HG03025 (cell line): Measurements from ENCODE around the gene DDX25.
"Not testable (repeated sequence)": the region's sequence is repeated elsewhere in the genome, so short reads cannot be mapped to it uniquely, and the experiment has no call there.

ENCODE experiments used
- ATAC-seq: cut with Tn5 transposase; IDR thresholded peaks from one replicate; pipeline ENCODE4 v1.9.1; 2021; ENCODE audit warnings: mild to moderate bottlenecking, moderate library complexity; ENCODE audit not compliant: unreplicated experiment, low FRiP score

Gene DDX25

DNA sequence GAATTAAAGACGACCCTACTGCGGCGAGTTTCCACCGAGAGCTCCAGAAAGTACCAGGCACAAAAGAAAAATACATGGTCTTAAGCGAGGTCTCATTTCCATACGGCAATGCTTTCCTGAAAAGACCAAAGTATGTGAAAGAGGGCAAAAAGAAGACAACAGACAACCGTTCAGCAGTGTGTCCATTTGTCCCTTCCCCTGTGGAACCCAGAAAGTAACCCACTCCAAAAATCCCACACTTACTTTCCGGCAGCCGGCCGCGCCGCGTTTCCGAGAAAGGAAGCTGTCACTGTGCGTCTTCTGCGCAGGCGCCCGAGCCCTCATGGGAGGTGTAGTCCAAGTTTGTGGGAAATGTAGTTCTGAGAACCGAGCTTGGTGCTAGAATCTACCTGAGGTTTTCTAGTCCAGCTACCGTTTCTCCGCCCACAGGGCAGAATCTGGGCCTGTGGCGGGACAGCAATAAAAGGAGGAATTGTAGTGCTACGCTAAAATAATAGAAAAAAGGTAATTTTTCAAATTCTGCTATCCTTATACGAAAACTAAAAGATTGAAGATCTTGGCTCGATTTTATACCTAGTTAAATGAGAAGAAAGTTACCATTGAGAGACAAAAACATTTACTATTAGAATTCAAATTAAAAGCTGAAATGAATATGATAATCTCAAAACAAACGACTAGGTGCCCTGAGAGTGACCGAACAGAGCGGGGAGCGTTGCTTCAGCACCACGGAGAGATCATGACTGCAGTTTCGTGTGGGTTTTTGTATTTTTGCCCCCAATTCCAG, 1.2 kb upstream of the DDX25 start, which contains the start of gene PUS3:
TSS of gene PUS3 (minus strand) at position 280 of the 784 bp plus-strand sequence. CDS start 6,922 bp downstream, outside the sequence.
- peak; percentile 85 for ATAC-seq

DNA sequence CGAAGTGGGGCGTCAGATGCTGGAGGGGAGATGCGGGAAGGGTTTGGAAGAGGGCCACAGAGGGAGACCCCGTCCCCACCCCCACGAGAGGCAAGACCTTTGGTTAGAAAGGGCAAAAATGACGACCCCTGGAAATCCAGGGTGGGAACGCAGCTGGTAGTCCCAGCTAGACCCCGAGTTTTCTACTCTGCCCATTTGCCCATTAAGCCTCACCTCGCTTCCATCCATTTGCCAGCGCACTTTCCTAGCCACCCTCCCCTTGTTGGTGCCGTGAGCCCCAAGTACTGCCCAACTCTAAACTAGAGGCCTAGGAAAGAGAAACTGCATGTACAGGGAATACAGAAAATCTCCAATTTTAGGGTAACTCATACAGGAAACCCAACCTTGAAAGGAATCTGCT, 370 bp downstream of the DDX25 start:
- no peak for ATAC-seq

DNA sequence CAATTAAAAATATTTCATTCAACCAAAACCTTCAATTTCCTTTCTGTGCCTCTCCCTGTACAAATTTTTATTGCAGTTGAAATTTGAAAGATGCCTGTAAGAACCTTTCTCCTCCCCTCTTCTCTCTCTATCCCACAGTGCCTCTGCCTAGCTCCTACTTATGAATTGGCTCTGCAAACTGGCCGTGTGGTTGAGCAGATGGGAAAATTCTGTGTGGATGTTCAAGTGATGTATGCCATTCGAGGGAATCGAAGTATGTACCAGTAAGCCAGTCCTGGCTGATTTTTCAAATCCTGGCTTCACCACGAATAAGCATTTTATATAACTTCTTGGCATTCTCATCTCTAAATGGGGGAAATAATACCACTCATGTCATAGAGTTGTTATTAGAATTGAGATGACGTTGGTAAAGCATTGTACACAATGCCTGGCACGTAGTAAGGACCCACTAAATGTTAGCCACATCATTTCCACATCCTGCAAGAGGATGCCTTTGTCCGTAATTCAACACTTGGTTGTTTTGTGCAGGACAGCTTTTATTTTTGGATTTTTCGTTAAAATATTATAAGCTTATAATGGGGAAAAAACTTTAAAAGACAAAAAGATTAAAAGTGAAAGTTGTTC, 6.0 kb downstream of the DDX25 start:
- no peak for ATAC-seq

DNA sequence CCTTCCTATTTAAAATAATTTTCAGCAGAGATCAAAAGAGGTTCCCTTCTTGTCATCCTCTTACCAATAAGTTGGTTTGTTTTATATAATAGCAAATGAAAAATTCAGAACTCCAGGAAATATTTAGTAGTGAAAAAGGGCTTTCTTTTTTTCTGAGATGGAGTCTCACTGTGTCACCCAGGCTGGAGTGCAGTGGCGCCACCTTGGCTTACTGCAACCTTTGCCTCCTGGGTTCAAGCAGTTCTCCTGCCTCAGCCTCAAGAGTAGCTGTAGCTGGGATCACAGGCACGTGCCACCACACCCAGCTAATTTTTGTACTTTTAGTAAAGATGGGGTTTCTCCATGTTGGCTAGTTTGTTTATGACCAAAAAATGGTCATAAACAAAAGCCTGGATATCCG, 10.3 kb downstream of the DDX25 start:
- not testable (repeated sequence) for ATAC-seq

DNA sequence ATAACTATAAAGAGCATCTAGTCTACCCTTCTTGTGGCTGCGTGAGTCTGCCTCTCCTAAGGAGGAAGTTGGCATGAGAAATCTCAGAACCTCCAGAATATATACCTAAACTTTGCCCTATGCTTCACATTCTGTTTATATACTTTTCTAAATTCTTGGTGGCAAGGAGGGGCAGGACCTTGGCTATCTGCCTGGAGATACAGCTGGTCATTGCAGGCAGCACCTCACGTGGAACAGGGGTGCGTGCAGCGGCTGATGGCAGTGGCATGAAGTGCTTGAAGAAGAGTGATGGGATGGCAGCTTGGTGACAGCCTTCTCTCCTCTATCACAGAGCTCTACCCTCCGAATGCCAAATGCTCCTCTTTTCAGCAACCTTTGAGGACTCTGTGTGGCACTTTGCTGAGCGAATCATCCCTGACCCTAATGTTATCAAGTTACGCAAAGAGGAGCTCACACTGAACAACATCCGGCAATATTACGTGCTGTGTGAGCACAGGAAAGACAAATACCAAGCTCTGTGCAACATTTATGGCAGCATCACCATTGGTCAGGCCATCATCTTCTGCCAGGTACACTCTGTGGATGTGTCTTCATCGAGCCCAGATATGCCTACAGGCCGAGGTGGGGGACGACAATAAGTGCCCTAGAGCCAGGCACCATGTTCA, 12.5 kb downstream of the DDX25 start:
- no peak for ATAC-seq

DNA sequence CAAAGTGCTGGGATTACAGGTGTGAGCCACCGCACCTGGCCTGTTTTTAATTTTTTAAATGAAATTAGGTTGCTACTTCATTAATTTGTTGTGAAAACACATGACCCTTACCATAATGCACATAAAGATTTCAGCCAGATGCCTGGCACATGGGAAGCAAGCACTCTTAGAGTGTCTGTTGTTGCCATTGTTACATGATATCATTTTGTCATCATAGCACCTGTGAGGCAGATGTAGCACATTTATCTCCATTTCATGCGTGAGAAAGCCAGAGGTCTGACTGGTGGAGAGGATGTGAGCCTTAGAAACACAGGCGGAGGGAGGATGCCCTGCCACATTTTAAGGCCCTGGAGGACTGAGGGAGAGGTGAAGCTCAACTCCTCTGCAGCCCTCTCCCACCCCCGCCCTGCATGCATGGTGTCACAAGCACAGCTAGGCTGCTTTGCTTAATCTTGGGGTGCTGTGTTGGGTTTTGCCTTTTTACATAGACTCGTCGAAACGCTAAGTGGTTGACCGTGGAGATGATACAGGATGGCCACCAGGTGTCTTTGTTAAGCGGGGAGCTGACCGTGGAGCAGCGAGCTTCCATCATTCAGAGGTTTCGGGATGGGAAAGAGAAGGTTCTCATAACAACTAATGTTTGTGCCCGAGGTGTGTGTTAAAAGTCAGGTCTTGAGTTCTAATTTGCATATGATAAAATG, 14.0 kb downstream of the DDX25 start:
- ATAC-seq, result no peak

DNA sequence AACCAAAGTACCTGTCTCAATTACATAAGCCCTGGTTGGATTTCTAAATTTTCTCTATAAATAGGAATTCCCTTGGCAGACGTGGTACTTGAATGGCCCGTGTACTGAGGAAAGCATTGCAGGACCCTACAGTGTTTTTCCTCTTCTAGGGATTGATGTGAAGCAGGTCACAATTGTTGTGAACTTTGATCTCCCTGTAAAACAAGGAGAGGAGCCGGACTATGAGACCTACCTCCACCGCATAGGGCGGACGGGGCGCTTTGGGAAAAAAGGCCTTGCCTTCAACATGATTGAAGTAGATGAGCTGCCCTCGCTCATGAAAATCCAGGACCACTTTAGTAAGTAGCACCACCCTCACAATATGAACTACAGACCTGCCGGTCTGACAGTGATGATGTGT, 16.7 kb downstream of the DDX25 start:
- ATAC-seq, result no peak

DNA sequence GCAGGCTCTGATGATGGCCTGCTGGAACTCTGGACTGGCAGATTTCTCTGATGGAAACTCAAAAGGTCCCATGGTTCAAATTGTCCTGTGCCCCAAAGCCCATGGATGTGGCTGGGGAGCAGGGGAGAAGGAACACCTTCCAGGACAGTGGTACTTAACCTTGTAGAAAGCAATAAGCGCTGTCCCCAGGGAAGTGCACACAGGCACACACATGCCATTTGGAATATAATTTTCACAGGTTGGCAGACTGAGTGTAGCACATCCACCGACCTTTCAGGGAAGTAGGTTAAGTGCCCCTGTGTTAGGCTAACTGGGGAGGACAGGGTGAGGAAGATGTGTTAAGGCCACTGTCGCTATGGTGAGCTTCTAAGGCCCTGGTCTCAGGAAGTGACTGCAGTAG, 17.8 kb downstream of the DDX25 start:
- ATAC-seq, result no peak

DNA sequence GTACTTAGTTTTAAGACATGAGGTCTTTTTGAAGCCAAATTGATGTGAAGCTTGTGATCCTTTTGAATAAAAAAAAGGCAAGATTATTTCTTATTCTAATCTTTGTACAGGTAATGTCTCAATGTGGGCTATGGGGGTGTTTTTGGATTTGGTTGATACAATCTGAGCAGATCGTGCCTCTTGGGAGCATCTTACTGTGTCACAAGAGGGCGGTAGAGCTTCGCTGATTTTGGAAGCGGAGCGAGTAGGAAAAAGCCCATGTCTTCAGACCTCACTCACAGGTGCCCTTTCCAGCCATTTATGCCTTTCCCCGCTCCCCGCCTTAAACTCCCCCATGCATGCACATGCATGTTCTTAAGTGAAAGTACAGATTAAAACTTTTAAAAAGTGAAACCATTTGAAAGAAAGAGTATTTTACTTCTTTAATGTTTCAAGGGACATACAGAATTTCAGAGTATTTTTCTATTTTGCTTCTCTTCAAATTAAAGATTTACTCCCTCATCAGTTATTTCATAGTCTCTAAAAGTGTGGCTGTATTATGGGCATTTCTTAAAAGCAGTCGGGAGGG, 18.8 kb downstream of the DDX25 start:
- ATAC-seq, result no peak

DNA sequence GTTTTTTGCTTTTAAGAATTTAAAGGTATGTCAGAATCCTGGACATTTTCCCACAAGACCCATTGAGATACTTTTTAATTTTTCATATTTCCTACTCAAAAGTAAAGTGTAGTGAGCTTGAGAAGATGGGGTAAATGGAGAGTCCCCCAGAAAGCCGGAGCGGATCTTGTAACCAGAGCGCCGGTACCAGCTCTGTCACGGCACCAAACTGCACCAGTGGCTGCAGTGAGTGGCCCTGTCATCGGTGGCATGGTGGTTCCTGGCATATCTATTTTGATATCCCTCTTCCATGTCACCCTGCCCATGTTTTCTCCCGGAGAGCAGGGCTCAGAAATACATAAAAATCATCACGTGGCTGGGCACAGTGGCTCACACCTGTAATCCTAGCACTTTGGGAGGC, 19.3 kb downstream of the DDX25 start:
- no peak for ATAC-seq

DNA sequence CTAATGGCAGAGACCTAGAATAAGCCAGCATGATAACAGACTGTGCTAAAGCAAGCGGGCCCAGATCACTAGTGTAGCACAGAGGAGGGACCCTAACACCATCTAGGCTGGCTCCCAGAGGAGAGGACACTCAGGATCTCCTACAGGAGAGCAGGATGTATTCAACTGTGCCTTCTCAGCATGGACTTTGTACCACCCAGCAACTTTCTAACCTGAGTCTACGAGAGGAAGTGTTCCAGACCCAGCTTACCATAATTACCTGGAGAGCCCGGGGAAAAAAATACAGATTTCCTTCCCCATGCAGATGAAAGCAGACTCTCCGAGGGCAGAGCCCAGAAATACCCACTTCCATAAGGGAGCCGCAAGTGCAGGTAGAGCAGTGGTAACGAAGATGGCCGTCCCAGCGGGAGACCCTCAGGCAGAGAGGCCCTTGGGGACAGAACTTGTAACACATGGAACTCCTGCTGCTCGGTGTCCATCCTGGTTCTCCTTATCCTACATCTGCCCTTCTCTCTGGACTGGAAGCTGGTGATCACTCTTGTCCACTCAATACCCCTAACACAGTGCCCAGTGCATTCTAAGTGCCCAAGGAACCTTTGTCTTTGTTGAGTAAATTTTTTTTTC, 20.2 kb downstream of the DDX25 start:
- ATAC-seq, result no peak

DNA sequence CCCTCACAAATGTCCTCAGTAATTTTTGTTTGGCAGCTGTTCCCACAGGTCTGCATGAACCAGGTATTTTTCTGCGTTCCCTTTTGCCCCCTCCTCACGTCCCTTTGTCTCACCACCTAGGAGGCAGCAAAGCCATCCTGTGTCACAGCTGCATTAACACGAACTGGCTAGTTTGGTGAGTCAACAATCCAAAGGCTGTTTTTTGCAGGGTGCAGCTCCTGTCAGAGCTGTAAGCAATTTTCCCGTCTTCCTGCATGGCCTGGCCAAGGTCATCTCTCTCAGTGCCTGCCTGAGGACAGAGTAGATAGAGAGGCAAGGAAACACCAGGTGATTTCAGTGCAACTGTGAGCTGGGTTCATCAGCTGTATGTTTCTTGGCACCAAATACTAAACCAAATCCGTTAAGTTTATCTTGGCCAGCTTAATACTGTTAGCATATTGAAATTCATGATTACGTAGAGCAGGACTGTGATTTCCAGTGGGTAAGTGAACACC, 21.0 kb downstream of the DDX25 start:
- no peak for ATAC-seq

DNA sequence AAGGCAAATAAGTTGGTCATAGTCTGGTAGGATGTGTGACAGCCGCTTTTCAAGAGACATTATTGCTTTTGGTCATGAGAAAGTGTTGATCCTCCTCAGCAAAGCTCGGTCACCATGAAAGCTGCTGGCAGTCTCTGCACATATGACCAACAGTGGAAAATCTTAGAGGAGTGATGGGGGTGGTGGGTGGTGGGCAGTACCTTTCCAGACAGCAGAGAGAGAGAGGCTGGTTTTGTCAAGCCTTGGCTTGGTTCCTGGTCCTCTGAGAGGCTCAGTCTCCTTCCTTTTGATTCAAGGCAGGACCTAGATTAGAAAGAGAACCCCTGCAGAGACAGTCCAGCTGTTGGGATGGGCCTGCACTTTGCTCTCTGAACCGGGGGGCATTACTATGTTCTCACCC, 21.5 kb downstream of the DDX25 start:
- ATAC-seq, result no peak

DNA sequence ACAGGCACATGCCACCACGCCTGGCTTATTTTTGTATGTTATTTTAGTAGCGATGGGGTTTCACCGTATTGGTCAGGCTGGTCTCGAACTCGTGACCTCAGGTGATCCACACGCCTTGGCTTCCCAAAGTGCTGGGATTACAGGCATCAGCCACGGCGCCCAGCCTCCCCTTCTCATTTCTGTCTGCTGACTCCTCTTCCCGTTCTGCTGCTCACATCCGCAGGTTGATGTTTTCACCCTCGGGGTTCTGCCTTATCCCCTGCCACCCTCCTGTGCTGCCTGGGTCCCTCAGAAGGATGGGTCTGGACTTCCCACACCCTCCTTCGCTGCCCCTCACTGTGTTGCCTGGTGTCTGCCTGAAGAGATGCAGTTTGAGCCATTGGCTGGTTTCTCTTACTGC, 22.4 kb downstream of the DDX25 start:
- ATAC-seq, result no peak

DNA sequence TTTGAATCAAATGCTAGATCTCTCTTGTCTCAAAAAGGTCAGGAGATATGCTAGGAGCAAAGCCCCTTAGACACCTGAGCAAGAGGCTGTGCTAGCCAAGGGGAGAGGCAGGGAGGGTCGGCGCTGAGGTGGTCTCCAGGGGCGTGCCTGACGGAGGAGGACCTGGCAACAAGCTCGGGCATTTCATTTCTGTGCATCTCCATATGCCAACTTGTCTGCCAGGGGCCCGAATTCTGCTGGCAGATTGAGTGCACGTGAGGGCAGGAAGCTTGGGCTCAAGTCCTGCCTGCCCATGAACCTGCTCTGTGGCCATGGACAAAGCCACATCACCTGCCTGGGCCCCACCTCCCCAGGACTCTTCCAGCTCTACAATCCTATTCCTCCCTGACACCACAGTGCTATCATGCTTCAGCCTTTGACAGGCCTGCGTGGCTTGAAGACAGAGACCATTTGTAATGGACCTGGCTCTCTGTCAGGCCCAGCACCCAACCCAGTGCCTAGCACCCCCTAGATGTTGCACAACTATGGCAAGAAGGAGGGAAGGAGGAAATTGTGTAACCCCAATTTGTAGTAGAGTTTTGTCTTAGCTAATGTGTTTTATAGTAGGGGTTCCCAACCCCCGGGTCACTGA, 25.3 kb downstream of the DDX25 start:
- ATAC-seq, result no peak

DNA sequence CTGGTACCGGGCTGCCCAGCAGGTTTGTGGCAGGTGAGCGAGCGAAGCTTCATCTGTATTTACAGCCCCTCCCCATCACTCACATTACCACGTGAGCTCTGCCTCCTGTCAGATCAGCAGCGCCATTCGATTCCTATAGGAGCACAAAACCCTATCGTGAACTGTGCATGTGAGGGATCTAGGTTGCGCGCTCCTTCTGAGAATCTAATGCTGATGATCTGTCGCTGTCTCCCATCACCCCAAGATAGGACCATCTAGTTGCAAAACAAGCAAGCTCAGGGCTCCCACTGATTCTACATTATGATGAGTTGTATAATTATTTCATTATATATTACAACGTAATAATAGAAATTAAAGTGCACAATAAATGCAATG, 25.8 kb downstream of the DDX25 start:
- ATAC-seq, result no peak

DNA sequence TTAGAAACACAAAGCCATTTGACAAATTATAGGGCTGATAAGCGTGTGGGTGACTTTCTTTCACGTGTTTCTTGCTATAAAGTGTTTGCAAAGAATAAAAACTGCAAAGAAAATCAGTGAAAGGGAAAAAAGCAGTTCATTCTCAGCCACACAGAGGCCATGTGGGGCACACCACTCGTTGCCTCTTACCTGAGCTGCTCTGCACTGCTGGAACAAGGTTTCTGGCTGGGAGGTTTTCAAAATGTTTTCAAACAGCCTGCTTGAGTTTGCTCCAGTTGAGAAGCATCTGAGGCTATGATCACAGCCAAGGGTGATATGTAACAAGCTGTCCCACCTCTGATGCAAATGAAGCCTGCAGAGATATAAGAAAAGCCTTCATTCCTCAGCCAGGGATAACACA, 26.8 kb downstream of the DDX25 start:
- no peak for ATAC-seq

DNA sequence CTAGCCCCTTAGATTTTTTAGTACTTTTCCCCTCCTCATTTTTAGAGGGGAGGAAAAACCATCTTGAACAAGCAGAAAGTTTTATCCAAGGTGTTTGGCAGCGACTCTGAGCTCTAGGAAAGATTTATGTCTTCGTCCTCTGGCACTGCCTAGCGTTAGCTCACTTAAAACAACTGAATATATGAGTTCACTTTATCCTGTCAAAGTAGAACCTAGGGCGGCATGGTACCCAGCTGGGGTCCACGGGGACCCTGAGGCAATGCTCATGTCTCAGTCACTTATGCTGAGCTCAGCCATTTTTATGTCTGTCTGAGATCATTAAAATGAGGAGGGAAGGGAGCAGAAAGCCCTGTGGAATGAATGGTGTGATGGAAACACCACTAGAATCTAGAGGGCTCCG, 27.4 kb downstream of the DDX25 start:
- ATAC-seq, result no peak

DNA sequence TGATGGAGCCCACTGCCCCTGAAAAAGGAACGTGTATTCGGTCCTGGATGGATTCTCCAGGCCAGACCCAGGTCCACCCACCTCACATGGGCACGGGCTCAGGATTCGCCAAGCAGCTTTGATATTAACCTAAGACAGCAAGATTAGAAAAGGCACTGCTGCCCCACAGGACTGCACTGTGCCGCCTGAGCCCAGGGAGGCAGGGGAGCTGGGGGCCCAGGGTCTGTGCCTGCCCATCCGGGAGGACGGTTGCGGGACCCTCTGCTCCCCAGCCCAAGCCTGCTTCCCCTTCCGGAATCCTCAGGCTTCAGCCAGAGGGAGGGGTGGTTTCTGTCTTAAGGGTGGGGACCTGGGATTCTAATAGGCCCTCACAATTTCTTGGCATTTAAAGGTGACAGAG, 28.0 kb downstream of the DDX25 start:
- ATAC-seq, result no peak
